Renal cortex interstitium (tissue), 11 donors: Measurements from ENCODE around the gene PCDH18. TPM values are rescaled to one million over a fixed set of nuclear protein-coding genes. Genes with fewer than 3 reads are reported as not detected.
"Not testable (repeated sequence)": the region's sequence is repeated elsewhere in the genome, so short reads cannot be mapped to it uniquely, and the experiment has no call there.

Source experiments
- DNase-seq, 11 donors: peaks; one replicate each; pipeline ENCODE4 v3.0.0-alpha.2; 2013; ENCODE audit warnings: low read depth in 9 of 11, low spot score in 4 of 11; ENCODE audit errors: extremely low read depth in 1 of 11
- polyA plus RNA-seq, 3 donors: library from polyadenylated mRNA; unstranded; fragments of 120-200 nt; gene quantifications; one replicate each; pipeline ENCODE4 v1.2.1, GENCODE V29; 2013; ENCODE audit not compliant: insufficient read length in 3 of 3

PCDH18 gene
- polyA plus RNA-seq, 3 donors = 156 to 190 (median 156) TPM

GRCh38 chr4:137536789-137537561, 4.7 kb upstream of the PCDH18 start:
- no peak for DNase-seq

DNA sequence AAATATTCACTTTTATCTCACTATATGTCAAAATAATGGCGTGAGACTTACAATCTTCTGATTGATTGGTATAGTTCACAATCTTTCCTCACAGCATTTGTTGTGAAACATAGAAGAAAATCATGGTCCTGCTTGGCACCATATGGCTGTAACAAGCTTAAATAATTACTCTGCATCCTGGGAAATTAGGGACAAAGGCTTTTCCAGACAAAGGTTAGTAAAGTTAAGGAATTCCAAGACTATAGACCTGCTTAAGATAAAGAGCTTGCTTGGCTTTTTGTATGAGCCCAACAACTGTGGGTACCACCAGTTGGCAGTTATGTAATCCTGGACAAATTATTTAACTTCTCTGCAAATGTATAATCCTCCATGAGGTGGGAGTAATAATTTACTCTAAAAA, 3.4 kb upstream of the PCDH18 start:
- no peak for DNase-seq

- DNase-seq = no peak
Observed at GRCh38 chr4:137534516-137534915, 2.2 kb upstream of the PCDH18 start.

DNA sequence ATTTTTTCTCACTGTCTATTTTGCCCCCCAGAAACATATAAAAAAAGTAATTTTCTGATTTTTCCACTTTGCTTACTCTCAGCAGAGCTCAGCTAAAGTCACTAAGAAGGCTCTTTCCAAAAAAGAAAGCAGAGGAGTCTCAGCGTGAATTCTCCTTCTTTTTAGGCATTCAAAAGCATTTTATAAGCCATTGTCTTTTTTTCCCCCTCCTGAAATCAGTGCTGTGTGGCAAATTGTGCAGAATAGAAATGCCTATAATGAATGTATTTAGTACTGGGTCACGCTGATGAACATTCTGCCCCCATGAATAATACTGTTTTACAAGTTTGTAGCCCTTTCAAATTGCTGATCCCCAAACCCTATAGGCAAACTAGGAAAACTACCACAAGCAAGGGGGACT, 1.6 kb upstream of the PCDH18 start:
- DNase-seq = no peak

- no peak for DNase-seq
Observed at GRCh38 chr4:137532869-137533236, 559 bp upstream of the PCDH18 start.

GRCh38 chr4:137531168-137531985, 917 bp downstream of the PCDH18 start:
- peak in 1 of 11 donors; percentile 44 for DNase-seq

GRCh38 chr4:137530176-137530575, 2.1 kb downstream of the PCDH18 start:
- DNase-seq = no peak

- DNase-seq = no peak
Observed at GRCh38 chr4:137529432-137529831, 2.9 kb downstream of the PCDH18 start.

DNA sequence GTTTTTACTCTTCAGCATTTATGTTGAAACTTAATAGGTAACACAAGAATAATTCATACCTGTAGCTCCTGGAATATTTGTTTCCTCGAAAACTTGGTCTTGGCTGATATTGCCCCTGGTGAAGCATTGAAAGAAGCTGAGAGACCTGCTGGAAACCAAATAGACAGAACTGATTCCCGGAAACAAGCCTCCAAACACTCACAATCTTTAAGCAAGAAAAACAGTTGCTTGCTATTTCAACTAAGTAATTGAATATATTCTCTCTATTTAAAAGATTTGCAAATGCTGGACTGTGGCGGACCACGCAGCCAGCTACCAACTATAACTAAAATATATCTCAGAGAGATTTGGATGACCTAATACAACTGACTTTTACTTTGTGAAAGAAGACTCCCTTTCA, 3.6 kb downstream of the PCDH18 start:
- no peak for DNase-seq

- no peak for DNase-seq
Observed at GRCh38 chr4:137526681-137527080, 5.6 kb downstream of the PCDH18 start.

DNA sequence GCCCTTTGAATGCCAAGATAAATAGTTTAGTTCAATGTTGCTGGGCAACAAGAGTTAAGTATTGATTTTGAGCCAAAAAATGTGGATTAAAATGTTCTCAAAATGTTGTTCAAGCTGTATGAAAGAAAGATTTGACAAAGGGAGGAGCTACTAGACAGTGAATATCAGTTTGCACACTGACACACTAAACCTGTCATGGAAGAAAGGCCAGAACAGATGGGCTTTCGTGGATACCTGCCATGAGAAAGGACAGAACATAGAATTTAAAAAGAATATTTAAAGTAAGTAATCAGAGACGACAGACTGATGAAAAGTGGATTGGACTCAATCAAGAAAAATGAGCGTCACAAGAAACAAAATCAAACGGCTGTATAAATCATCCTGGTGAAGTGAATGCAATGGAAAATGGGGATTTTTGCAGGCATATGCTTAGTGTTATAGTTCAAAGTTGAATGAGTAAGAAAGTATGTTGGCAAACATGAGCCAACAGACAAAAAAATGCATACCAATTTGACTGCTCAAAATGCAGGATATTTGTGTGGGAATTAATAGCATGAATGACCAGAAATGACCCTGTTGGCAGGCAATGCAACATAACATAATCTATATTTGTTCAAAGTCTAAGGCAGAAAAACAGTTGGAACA, 7.4 kb downstream of the PCDH18 start:
- no peak for DNase-seq

- DNase-seq = no peak
Observed at GRCh38 chr4:137523329-137523728, 9.0 kb downstream of the PCDH18 start.

DNA sequence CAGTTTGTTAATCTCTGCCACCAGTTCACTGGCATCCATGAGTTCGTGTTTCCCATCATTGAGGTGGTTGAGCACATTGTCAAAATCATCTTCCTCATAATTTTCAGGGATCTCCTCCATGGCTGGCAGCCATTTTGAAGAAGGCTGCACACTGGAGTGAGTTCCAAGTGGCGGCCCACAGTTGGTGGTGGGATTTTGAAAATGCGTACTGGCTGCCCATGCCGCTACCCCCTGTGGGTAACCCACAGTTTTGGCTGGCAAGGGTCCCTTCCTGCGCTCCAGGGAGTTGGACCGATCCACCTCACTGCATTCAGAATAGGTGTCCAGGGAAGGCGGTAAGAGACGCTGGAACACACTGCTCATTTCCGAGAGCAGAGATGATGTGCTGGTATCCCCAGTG, 11.2 kb downstream of the PCDH18 start:
- no peak for DNase-seq

- DNase-seq = no peak
Observed at GRCh38 chr4:137519406-137519805, 12.9 kb downstream of the PCDH18 start.

GRCh38 chr4:137517323-137517722, 15.0 kb downstream of the PCDH18 start:
- DNase-seq = not testable (repeated sequence)

DNA sequence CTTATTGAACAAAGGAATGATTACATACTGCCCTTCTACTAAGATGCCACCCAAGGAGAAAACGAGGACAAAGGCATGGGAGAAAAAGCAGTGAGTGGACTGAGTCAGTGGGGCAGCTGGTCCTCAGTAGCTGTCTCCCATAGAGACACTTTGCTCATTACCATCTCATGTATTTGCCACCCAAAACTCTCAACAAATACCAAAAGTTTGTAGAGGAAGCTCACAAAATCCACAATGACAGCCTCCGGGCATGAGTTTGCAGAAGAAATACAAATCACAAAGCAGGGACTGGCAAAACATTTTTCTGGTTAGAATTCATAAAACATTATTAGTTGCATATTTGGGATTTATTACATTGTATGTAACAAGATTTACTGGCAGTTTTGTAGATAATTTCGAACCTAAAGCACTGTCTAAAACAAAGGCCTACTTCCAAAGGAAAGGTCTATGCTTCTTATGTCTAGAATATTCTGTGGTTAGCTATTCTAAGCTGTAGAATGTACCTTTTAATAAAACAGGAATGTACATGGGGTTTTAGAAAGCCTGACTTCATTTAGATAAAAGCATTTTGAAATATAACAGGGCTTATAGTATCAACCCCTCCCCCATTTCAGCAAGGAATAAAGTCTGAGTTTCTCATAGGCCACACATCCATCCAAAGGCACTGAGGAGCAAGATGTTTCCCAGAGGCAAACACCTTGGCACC, 17.7 kb downstream of the PCDH18 start:
- no peak for DNase-seq

DNA sequence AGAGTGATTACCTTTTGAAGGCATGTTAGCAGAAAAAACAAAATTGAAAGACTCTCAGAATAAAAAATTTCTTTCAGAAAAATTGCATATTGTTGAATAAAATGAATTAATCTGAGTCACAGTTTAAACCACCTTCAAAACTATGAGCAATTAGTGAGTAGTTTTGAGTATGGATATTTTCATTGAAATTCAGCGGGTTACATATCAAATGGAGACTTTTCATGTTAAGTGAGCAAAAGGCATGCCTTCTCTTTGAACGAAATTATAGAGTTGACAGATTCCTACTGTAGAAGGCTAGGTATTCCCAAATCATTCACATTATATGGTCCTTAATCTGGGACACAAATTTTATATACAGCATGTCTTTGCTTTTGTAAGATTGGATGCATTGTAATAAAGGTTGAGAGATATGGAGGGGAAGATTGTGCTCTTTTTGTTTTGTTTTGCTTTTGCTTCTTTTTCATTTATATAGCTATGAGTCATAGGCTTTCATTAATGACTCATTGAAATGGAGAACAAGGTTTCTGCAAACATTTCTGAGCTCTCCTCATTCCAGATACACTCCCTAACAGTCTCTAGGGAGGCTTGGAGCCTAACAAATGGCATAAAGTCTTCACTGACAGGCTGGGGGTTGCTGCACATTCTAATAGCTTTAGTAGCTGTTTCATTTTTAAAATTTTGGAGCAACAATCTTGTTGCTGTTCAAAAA, 21.6 kb downstream of the PCDH18 start:
- DNase-seq = no peak

DNA sequence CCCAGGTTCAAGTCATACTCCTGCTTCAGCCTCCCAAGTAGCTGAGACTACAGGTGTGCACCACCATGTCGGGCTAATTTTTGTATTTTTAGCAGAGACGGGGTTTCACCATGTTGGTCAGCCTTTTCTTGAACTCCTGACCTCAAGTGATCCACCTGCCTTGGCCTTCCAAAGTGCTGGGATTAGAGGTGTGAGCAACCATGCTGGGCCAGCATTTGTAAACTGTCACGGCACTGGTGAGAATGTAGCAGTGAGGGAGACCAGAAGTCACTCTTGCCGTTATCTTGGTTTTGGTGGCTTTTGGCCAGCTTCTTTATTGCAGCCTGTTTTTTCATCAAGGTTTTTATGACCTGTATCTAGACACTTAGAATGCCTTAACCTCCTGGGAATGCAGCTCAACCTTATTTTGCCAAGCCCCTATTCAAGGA, 22.4 kb downstream of the PCDH18 start:
- DNase-seq = no peak
